ENCODE results near the gene PIM1.
"Not testable (repeated sequence)": the region's sequence is repeated elsewhere in the genome, so short reads cannot be mapped to it uniquely, and the experiment has no call there.

DNA sequence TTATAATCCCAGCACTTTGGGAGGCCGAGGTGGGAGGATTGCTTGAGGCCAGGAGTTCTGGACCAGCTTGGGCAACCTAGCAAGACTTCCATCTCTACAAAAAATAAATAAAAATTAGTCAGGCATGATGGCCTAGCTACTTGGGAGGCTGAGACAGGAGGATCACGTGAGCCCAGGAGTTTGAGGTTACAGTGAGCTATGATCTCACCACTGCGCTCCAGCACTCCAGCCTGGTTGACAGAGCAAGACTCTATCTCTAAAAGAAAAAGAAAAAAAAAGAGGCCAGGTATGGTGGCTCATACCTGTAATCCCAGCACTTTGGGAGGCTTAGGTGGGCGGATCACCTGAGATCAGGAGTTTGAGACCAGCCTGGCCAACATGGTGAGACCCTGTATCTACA lies 10.7 kb downstream of the PIM1 start:
- not testable (repeated sequence) for TF ChIP-seq CTCF (IDR thresholded peaks at IDR 0.05 in 2 of 3, conservative IDR thresholded peaks at IDR 0.05 in 1 of 3; ENCODE audit: control insufficient read depth in 2 of 3, extremely low read depth in 1 of 3, insufficient read depth in 1 of 3, low read depth in 3 of 3, low read length in 3 of 3); ELK1 (IDR thresholded peaks at IDR 0.05; ENCODE audit: low read depth, low read length); RAD21 (IDR thresholded peaks at IDR 0.05; ENCODE audit: insufficient read depth, low read depth, low read length); IRF3 (IDR thresholded peaks at IDR 0.05); JUNB (IDR thresholded peaks at IDR 0.05); SMC3 (IDR thresholded peaks at IDR 0.05; ENCODE audit: borderline replicate concordance, low read length); POLR2AphosphoS5 (IDR thresholded peaks at IDR 0.05; ENCODE audit: low read length); SPI1 (IDR thresholded peaks at IDR 0.05; ENCODE audit: borderline replicate concordance, insufficient read depth, low read depth, low read length); FOXM1 (IDR thresholded peaks at IDR 0.05; ENCODE audit: low read depth, low read length)
- TF ChIP-seq, protein P1, sequence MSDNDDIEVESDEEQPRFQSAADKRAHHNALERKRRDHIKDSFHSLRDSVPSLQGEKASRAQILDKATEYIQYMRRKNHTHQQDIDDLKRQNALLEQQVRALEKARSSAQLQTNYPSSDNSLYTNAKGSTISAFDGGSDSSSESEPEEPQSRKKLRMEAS (IDR thresholded peaks at IDR 0.05; ENCODE audit: low read depth, low read length): not testable (repeated sequence)
- TF ChIP-seq, protein P2, sequence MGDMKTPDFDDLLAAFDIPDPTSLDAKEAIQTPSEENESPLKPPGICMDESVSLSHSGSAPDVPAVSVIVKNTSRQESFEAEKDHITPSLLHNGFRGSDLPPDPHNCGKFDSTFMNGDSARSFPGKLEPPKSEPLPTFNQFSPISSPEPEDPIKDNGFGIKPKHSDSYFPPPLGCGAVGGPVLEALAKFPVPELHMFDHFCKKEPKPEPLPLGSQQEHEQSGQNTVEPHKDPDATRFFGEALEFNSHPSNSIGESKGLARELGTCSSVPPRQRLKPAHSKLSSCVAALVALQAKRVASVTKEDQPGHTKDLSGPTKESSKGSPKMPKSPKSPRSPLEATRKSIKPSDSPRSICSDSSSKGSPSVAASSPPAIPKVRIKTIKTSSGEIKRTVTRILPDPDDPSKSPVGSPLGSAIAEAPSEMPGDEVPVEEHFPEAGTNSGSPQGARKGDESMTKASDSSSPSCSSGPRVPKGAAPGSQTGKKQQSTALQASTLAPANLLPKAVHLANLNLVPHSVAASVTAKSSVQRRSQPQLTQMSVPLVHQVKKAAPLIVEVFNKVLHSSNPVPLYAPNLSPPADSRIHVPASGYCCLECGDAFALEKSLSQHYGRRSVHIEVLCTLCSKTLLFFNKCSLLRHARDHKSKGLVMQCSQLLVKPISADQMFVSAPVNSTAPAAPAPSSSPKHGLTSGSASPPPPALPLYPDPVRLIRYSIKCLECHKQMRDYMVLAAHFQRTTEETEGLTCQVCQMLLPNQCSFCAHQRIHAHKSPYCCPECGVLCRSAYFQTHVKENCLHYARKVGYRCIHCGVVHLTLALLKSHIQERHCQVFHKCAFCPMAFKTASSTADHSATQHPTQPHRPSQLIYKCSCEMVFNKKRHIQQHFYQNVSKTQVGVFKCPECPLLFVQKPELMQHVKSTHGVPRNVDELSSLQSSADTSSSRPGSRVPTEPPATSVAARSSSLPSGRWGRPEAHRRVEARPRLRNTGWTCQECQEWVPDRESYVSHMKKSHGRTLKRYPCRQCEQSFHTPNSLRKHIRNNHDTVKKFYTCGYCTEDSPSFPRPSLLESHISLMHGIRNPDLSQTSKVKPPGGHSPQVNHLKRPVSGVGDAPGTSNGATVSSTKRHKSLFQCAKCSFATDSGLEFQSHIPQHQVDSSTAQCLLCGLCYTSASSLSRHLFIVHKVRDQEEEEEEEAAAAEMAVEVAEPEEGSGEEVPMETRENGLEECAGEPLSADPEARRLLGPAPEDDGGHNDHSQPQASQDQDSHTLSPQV (IDR thresholded peaks at IDR 0.05): not testable (repeated sequence)
- TF ChIP-seq, protein P3, sequence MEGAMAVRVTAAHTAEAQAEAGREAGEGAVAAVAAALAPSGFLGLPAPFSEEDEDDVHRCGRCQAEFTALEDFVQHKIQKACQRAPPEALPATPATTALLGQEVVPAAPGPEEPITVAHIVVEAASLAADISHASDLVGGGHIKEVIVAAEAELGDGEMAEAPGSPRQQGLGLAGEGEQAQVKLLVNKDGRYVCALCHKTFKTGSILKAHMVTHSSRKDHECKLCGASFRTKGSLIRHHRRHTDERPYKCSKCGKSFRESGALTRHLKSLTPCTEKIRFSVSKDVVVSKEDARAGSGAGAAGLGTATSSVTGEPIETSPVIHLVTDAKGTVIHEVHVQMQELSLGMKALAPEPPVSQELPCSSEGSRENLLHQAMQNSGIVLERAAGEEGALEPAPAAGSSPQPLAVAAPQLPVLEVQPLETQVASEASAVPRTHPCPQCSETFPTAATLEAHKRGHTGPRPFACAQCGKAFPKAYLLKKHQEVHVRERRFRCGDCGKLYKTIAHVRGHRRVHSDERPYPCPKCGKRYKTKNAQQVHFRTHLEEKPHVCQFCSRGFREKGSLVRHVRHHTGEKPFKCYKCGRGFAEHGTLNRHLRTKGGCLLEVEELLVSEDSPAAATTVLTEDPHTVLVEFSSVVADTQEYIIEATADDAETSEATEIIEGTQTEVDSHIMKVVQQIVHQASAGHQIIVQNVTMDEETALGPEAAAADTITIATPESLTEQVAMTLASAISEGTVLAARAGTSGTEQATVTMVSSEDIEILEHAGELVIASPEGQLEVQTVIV (IDR thresholded peaks at IDR 0.05; ENCODE audit: borderline replicate concordance, partially characterized antibody): not testable (repeated sequence)
